Measurements from ENCODE around the gene OR1E1.
"Not testable (repeated sequence)": the region's sequence is repeated elsewhere in the genome, so short reads cannot be mapped to it uniquely, and the experiment has no call there.

The OR1E1 gene

DNA sequence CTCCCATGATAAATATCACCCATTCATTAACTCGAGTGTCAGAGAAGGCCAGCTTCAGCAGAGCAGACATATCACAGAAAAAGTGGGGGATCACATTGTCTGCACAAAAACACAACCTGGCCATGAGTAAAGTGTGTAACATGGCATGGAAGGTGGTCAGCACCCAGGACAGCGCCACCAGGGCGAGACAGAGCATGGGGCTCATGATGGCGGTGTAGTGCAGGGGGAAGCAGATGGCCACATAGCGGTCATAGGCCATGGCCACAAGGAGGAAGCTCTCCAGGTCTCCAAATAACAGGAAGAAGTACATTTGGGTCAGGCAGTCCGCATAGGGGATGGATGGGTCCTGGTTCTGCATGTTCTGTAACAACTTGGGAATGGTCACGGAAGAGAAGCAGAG is 409 bp downstream of the OR1E1 start:
- H3K4me3 ChIP-seq (ENCODE audit: low read length); H3K9ac ChIP-seq (ENCODE audit: low read length); H3K36me3 ChIP-seq (ENCODE audit: control insufficient read depth, insufficient read depth, low read length); H3K27me3 ChIP-seq (ENCODE audit: control insufficient read depth, insufficient read depth, low read length); H3K27ac ChIP-seq (ENCODE audit: low read depth, low read length); H3K4me1 ChIP-seq (ENCODE audit: control insufficient read depth, insufficient read depth, low read length): not testable (repeated sequence)

GRCh38 chr17:3389791-3390190 is 8.4 kb downstream of the OR1E1 start:
- H3K27ac ChIP-seq (ENCODE audit: low read depth, low read length), result no peak overlapping the region
- H3K4me1 ChIP-seq (ENCODE audit: control insufficient read depth, insufficient read depth, low read length), result no peaks in the 10 kb centered on the region
- H3K27me3 ChIP-seq (ENCODE audit: control insufficient read depth, insufficient read depth, low read length), result no peaks in the 10 kb centered on the region
- no peaks in the 10 kb centered on the region for H3K36me3 ChIP-seq (ENCODE audit: control insufficient read depth, insufficient read depth, low read length)
- H3K4me3 ChIP-seq (ENCODE audit: low read length), result no peak overlapping the region
- no peak overlapping the region for H3K9ac ChIP-seq (ENCODE audit: low read length)

DNA sequence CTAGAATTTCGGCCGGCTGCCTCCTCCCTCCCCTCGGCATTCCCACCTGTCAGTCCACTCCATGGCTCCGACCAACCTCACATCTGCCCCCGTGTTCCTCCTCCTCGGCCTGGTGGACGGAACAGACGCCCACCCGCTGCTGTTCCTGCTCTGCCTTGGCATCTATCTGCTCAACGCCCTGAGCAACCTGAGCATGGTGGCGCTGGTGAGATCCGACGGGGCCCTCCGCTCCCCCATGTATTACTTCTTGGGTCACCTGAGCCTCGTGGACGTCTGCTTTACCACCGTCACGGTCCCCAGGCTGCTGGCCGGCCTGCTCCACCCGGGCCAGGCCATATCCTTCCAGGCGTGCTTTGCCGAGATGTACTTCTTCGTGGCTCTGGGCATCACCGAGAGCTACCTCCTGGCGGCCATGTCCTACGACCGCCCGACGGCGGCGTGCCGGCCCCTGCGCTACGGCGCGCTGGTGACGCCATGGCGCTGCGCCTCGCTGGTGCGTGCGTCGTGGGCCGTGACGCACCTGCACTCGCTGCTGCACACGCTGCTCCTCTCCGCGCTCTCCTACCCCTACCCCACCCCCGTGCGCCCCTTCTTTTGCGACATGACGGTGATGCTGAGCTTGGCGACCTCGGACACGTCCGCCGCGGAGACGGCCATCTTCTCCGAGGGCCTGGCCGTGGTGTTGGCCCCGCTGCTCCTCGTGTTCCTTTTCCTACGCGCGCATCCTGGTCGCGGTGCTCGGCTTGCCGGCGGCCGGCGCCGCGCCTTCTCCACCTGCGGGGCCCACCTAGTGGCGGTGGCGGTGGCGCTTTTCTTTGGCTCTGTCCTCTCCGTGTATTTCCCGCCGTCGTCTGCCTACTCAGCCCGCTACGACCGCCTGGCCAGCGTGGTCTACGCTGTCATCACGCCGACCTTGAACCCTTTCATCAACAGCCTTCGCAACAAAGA is 12.1 kb downstream of the OR1E1 start, which contains the start of gene OR3A2:
Gene OR3A2 (minus strand): TSS at position 440 of the 948 bp plus-strand sequence.
- Histone ChIP-seq H3K9ac (ENCODE audit: low read length) (no peak within 1 kb of the TSS), H3K36me3 (ENCODE audit: control insufficient read depth, insufficient read depth, low read length) (no peaks in the 10 kb centered on the region), H3K4me1 (ENCODE audit: control insufficient read depth, insufficient read depth, low read length) (no peaks in the 10 kb centered on the region), H3K27me3 (ENCODE audit: control insufficient read depth, insufficient read depth, low read length) (no peaks in the 10 kb centered on the region), H3K4me3 (ENCODE audit: low read length) (peak within 1 kb of the TSS; percentile 32), H3K27ac (ENCODE audit: low read depth, low read length) (no peak within 1 kb of the TSS)

GRCh38 chr17:3381957-3382356 is 16.3 kb downstream of the OR1E1 start:
- H3K36me3 ChIP-seq (ENCODE audit: control insufficient read depth, insufficient read depth, low read length), result no peaks in the 10 kb centered on the region
- H3K27me3 ChIP-seq (ENCODE audit: control insufficient read depth, insufficient read depth, low read length), result no peaks in the 10 kb centered on the region
- H3K4me3 ChIP-seq (ENCODE audit: low read length), result no peak overlapping the region
- H3K27ac ChIP-seq (ENCODE audit: low read depth, low read length), result no peak overlapping the region
- H3K4me1 ChIP-seq (ENCODE audit: control insufficient read depth, insufficient read depth, low read length), result no peaks in the 10 kb centered on the region
- H3K9ac ChIP-seq (ENCODE audit: low read length), result no peak overlapping the region

GRCh38 chr17:3378321-3378720 is 19.9 kb downstream of the OR1E1 start:
- no peak overlapping the region for H3K27ac ChIP-seq (ENCODE audit: low read depth, low read length)

GRCh38 chr17:3371167-3371566 is 27.0 kb downstream of the OR1E1 start:
- H3K9ac ChIP-seq (ENCODE audit: low read length); H3K36me3 ChIP-seq (ENCODE audit: control insufficient read depth, insufficient read depth, low read length); H3K4me1 ChIP-seq (ENCODE audit: control insufficient read depth, insufficient read depth, low read length); H3K27me3 ChIP-seq (ENCODE audit: control insufficient read depth, insufficient read depth, low read length); H3K4me3 ChIP-seq (ENCODE audit: low read length); H3K27ac ChIP-seq (ENCODE audit: low read depth, low read length): not testable (repeated sequence)

More at GRCh38 chr17:3378321-3378720, 19.9 kb downstream of the OR1E1 start:
- H3K36me3 ChIP-seq (ENCODE audit: control insufficient read depth, insufficient read depth, low read length), result no peaks in the 10 kb centered on the region
- H3K9ac ChIP-seq (ENCODE audit: low read length), result no peak overlapping the region
- no peak overlapping the region for H3K4me3 ChIP-seq (ENCODE audit: low read length)
- H3K4me1 ChIP-seq (ENCODE audit: control insufficient read depth, insufficient read depth, low read length), result no peaks in the 10 kb centered on the region
- H3K27me3 ChIP-seq (ENCODE audit: control insufficient read depth, insufficient read depth, low read length), result no peaks in the 10 kb centered on the region

All from rectal smooth muscle tissue (tissue), 1 donor.